ENCODE results near the gene CALHM3. TPM values are rescaled to one million over a fixed set of nuclear protein-coding genes. Genes with fewer than 3 reads are reported as not detected.

Gene CALHM3
- total and polyA plus RNA-seq, 4 donors: 0.02 to 0.15 TPM; not detected in 2

DNA sequence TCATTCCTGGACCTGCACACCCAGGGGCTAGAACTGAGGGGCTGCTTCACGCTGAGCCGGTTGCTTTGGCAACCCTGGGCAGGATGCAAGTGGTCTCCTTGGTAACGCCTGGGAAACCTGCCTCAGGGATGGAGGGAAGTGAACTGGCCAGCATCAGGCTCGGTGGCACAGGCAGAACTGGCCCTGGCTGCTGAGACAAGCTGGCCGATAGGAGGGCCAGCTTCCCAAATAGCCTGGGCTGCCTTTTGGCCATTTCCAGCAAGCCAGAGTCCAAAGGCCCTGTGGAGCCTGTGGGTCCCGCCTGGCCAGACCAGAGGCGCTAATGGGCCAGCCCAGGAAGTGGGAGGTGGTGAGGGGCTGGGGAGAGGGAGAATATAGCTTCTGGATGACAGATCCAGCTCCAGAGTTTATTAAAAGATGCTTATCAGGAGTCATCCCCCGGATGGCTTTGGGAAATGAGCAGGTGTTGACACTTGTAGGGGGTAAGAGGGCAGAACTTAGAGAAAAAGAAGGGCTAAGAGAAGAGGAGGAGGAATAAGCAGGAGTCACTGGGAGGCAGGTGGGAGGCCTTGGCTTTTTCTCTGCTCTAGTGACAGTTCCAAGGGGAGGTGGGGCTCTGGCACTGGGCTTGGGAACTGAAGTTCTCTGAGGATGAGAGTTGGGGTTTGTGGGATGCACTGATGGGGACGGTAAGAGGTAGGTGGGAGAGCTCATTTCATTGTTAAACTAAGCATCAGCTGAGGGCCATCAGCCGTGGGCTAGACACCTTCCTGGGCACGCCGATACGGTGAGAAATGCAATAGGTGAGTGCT is 24.0 kb upstream of the CALHM3 start:
- no peak for DNase-seq

DNA sequence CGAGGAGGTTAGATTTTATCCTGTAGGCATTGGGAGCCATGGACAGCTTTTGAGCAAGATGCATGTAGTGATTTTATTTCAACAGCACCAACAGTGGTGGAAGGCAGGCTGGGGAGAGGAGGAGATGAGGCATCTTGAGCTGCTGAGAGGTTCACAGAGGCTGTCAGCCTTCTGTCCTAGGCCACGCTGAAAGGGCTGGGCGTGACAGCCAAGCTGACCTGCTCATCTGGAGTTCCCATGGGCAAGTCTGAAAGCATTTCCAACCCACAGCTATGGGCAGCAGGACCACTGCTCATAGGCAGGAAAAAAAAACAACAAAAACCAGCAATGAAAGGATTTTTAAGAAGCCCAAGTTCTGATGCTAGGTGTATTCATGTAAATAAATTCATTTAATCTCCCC is 22.1 kb upstream of the CALHM3 start:
- Histone ChIP-seq H3K27me3 (ENCODE audit: control insufficient read depth in 3 of 3, insufficient read depth in 3 of 3, low read length in 2 of 3) (peaks cover 0 to 32% (median 29%) of the 10 kb centered on the region in 3 donors), H3K4me3 (no peak overlapping the region), H3K9ac (ENCODE audit: insufficient read depth in 1 of 2, low read length in 2 of 2) (no peak overlapping the region), H3K27ac (ENCODE audit: low read depth in 1 of 2, low read length in 1 of 2) (no peak overlapping the region), H3K4me1 (ENCODE audit: control insufficient read depth in 5 of 5, insufficient read depth in 5 of 5, low read length in 5 of 5) (no peaks in the 10 kb centered on the region), H3K36me3 (ENCODE audit: control insufficient read depth in 4 of 4, insufficient read depth in 4 of 4, low read length in 4 of 4) (no peaks in the 10 kb centered on the region), H3K9me3 (ENCODE audit: control insufficient read depth in 4 of 4, insufficient read depth in 3 of 4, low read length in 3 of 4) (peaks cover 0 to 2% (median 0%) of the 10 kb centered on the region in 4 donors)
- no peak for DNase-seq
- ATAC-seq (ENCODE audit: insufficient read depth, low FRiP score): no peak
- TF ChIP-seq, protein P1, sequence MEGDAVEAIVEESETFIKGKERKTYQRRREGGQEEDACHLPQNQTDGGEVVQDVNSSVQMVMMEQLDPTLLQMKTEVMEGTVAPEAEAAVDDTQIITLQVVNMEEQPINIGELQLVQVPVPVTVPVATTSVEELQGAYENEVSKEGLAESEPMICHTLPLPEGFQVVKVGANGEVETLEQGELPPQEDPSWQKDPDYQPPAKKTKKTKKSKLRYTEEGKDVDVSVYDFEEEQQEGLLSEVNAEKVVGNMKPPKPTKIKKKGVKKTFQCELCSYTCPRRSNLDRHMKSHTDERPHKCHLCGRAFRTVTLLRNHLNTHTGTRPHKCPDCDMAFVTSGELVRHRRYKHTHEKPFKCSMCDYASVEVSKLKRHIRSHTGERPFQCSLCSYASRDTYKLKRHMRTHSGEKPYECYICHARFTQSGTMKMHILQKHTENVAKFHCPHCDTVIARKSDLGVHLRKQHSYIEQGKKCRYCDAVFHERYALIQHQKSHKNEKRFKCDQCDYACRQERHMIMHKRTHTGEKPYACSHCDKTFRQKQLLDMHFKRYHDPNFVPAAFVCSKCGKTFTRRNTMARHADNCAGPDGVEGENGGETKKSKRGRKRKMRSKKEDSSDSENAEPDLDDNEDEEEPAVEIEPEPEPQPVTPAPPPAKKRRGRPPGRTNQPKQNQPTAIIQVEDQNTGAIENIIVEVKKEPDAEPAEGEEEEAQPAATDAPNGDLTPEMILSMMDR (IDR thresholded peaks at IDR 0.05; ENCODE audit: control extremely low read depth, extremely low read depth): no peak
- WGBS, 2 donors: 95 to 97% methylated on average over 3 of the region's 3 CpGs

More for the DNA sequence above, 24.0 kb upstream of the CALHM3 start:
- Histone ChIP-seq H3K36me3 (ENCODE audit: control insufficient read depth in 4 of 4, insufficient read depth in 4 of 4, low read length in 4 of 4) (no peaks in the 10 kb centered on the region), H3K4me3 (no peak overlapping the region), H3K9me3 (ENCODE audit: control insufficient read depth in 4 of 4, insufficient read depth in 3 of 4, low read length in 3 of 4) (peaks cover 0 to 2% (median 0%) of the 10 kb centered on the region in 4 donors), H3K27me3 (ENCODE audit: control insufficient read depth in 3 of 3, insufficient read depth in 3 of 3, low read length in 2 of 3) (peaks cover 0 to 20% (median 18%) of the 10 kb centered on the region in 3 donors), H3K4me1 (ENCODE audit: control insufficient read depth in 5 of 5, insufficient read depth in 5 of 5, low read length in 5 of 5) (no peaks in the 10 kb centered on the region), H3K9ac (ENCODE audit: insufficient read depth in 1 of 2, low read length in 2 of 2) (no peak overlapping the region), H3K27ac (ENCODE audit: low read depth in 1 of 2, low read length in 1 of 2) (no peak overlapping the region)
- ATAC-seq (ENCODE audit: insufficient read depth, low FRiP score): no peak
- TF ChIP-seq, protein P1 (IDR thresholded peaks at IDR 0.05; ENCODE audit: control extremely low read depth, extremely low read depth): no peak
- WGBS, 2 donors: 65 to 70% methylated on average over 13 of the region's 13 CpGs

DNA sequence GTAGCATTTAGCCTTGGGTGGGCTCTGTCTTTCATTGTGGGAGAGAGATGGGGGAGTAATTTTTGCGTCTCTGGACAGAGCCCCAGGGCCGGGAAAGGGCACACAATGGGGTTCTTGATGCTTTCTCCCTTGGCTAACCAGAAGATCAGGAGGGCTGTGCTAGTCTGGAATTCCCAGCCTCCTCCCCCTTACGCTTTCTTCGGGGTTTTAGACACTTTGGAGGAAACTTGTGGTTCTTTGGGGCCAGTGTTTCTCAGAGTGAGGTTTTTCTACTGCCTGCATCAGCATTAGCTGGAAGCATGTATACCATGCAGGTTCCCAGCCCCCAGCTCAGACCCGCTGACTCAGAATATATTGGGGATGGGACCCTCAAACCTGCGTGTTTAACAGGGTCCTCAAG is 21.4 kb upstream of the CALHM3 start:
- Histone ChIP-seq H3K27ac (ENCODE audit: low read depth in 1 of 2, low read length in 1 of 2) (no peak overlapping the region), H3K27me3 (ENCODE audit: control insufficient read depth in 3 of 3, insufficient read depth in 3 of 3, low read length in 2 of 3) (peaks cover 0 to 36% (median 35%) of the 10 kb centered on the region in 3 donors), H3K4me3 (no peak overlapping the region), H3K9ac (ENCODE audit: insufficient read depth in 1 of 2, low read length in 2 of 2) (no peak overlapping the region), H3K36me3 (ENCODE audit: control insufficient read depth in 4 of 4, insufficient read depth in 4 of 4, low read length in 4 of 4) (no peaks in the 10 kb centered on the region), H3K4me1 (ENCODE audit: control insufficient read depth in 5 of 5, insufficient read depth in 5 of 5, low read length in 5 of 5) (no peaks in the 10 kb centered on the region), H3K9me3 (ENCODE audit: control insufficient read depth in 4 of 4, insufficient read depth in 3 of 4, low read length in 3 of 4) (peaks cover 0 to 2% (median 0%) of the 10 kb centered on the region in 4 donors)
- 48 to 63% methylated on average over 6 of the region's 6 CpGs for WGBS, 2 donors
- DNase-seq (no peak), ATAC-seq (ENCODE audit: insufficient read depth, low FRiP score) (no peak)
- TF ChIP-seq, protein P1 (IDR thresholded peaks at IDR 0.05; ENCODE audit: control extremely low read depth, extremely low read depth): no peak
